GM12801 (cell line): ENCODE results near the gene IYD.

Experiments used
- TF ChIP-seq, protein P1 (sequence below): IDR thresholded peaks from one replicate; pipeline ENCODE4 v1.5.1; 2011; ENCODE audit warnings: control low read depth; ENCODE audit not compliant: insufficient read length; ENCODE audit errors: extremely low read depth

IYD gene

DNA sequence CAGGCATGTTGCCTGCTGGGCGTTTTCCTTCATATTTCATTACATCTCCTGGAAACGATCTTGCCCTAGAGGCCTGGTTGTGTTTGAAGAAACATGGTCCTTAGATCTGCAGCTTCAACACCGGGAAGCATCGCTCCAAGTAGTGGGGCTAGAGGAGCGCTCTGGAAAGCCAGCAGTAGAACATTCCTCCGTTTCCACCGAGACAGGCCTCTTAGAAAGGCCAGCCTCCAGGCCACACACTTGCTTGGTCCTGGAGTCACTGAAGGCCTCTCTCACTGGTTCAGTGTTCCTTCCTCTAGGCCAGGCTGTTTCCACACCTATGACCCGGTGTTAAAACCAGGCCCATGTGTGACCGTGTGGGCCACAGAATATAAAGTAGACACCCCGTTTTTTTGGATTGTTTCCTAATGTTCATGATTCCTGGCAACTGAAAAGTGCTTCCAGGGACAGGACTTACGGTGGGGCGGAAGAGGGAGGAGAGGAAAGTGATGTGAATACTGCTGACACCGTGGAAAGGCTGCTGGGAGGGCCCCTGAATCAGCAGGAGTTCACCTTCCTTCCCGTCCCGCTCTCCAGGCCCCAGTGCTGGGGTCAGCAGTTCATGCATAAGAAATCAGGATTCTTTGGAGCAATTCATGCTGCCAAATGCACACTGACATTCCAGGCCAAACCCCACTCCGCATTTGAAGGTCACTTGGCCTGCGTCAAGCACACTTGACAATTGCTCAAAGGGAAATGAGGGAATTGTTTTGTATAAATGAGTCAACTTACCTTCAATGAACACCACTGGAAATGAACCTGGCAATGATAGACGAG, 83.8 kb downstream of the IYD start:
- TF ChIP-seq, protein P1, sequence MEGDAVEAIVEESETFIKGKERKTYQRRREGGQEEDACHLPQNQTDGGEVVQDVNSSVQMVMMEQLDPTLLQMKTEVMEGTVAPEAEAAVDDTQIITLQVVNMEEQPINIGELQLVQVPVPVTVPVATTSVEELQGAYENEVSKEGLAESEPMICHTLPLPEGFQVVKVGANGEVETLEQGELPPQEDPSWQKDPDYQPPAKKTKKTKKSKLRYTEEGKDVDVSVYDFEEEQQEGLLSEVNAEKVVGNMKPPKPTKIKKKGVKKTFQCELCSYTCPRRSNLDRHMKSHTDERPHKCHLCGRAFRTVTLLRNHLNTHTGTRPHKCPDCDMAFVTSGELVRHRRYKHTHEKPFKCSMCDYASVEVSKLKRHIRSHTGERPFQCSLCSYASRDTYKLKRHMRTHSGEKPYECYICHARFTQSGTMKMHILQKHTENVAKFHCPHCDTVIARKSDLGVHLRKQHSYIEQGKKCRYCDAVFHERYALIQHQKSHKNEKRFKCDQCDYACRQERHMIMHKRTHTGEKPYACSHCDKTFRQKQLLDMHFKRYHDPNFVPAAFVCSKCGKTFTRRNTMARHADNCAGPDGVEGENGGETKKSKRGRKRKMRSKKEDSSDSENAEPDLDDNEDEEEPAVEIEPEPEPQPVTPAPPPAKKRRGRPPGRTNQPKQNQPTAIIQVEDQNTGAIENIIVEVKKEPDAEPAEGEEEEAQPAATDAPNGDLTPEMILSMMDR: no peak

DNA sequence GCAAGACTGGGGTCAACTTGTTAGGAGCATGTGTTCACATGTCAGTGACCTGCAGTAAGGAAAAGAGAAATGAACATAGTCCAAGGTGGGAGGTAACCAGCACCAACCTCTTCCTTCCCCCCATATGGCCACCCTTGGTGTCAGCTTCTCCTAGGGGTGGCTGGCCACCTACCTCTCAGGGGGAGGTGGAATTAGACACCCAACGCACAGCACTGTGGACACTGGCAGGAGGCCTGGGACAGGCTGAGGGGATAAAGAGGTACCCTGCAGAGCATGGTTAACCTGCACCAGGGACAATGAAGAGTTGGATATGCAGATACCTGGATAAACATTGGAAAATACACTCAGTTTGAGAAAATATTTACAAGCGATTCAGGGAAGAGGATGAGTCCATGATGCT, 84.5 kb downstream of the IYD start:
- TF ChIP-seq, protein P1: no peak
